GM23248 (cell line): Measurements from ENCODE around the gene TRAPPC3. TPM values are rescaled to one million over a fixed set of nuclear protein-coding genes. Genes with fewer than 3 reads are reported as not detected.

ENCODE experiments used
- DNase-seq: peaks from one replicate; pipeline ENCODE4 v3.0.0-alpha.2; 2015
- H2AFZ ChIP-seq: fragments of 200-600 bp; sonication (generic); 2 replicates; pipeline ENCODE4 v1.6.1; 2016; ENCODE audit warnings: antibody characterized with exemption
- H3F3A ChIP-seq: fragments of 200-600 bp; sonication (generic); 2 replicates; pipeline ENCODE4 v1.6.1; 2016; ENCODE audit warnings: mild to moderate bottlenecking, antibody characterized with exemption, mixed run types; ENCODE audit not compliant: insufficient read depth
- H3K27ac ChIP-seq: fragments of 200-600 bp; sonication (generic); 2 replicates; pipeline ENCODE4 v1.5.1; 2016; ENCODE audit warnings: mild to moderate bottlenecking
- H3K27me3 ChIP-seq: fragments of 200-600 bp; sonication (generic); replicated peaks from 2 replicates; pipeline ENCODE4 v1.6.1; 2016; ENCODE audit warnings: mild to moderate bottlenecking; ENCODE audit not compliant: insufficient read depth
- H3K36me3 ChIP-seq: fragments of 200-600 bp; sonication (generic); 2 replicates; pipeline ENCODE4 v1.6.1; 2016; ENCODE audit warnings: low read depth, mild to moderate bottlenecking
- H3K4me1 ChIP-seq: fragments of 200-600 bp; sonication (generic); 2 replicates; pipeline ENCODE4 v1.6.1; 2016; ENCODE audit warnings: mild to moderate bottlenecking; ENCODE audit not compliant: insufficient read depth
- H3K4me2 ChIP-seq: fragments of 200-600 bp; sonication (generic); one replicate; pipeline ENCODE4 v1.6.1; 2016; ENCODE audit warnings: mild to moderate bottlenecking; ENCODE audit not compliant: unreplicated experiment
- H3K4me3 ChIP-seq: fragments of 200-600 bp; sonication (generic); 2 replicates; pipeline ENCODE4 v1.5.1; 2016; ENCODE audit warnings: mild to moderate bottlenecking
- H3K79me2 ChIP-seq: fragments of 200-600 bp; sonication (generic); 2 replicates; pipeline ENCODE4 v1.6.1; 2016; ENCODE audit warnings: mild to moderate bottlenecking; ENCODE audit not compliant: insufficient read depth
- H3K9ac ChIP-seq: fragments of 200-600 bp; sonication (generic); 2 replicates; pipeline ENCODE4 v1.6.1; 2016; ENCODE audit warnings: mild to moderate bottlenecking
- H3K9me2 ChIP-seq: fragments of 200-600 bp; sonication (generic); 2 replicates; pipeline ENCODE4 v1.6.1; 2016; ENCODE audit warnings: mixed run types, mild to moderate bottlenecking, moderate library complexity; ENCODE audit not compliant: insufficient read depth
- H3K9me3 ChIP-seq: fragments of 200-600 bp; sonication (generic); one replicate; pipeline ENCODE4 v1.6.1; 2017; ENCODE audit warnings: low read depth
- H4K20me1 ChIP-seq: fragments of 200-600 bp; sonication (generic); 2 replicates; pipeline ENCODE4 v1.6.0; 2016; ENCODE audit not compliant: insufficient read depth
- EZH2 ChIP-seq: fragments of 200-600 bp; sonication (generic); IDR thresholded peaks from 2 replicates; pipeline ENCODE4 v1.6.1; 2018; ENCODE audit warnings: antibody characterized with exemption, mild to moderate bottlenecking; ENCODE audit not compliant: insufficient read depth, poor library complexity, severe bottlenecking
- EZH2phosphoT487 ChIP-seq: fragments of 200-600 bp; sonication (generic); IDR thresholded peaks from 2 replicates; pipeline ENCODE4 v1.6.1; 2018; ENCODE audit warnings: antibody characterized with exemption, moderate library complexity, mild to moderate bottlenecking, low read depth; ENCODE audit not compliant: insufficient read depth
- WGBS, 2 experiments: methylation state at CpG; one replicate each; pipeline ENCODE4 v1.1.6; 2015 to 2017; ENCODE audit warnings: low lambda C conversion rate in 2 of 2, low coverage in 1 of 2; ENCODE audit errors: missing lambda C conversion rate in 2 of 2; 5-methylcytosine and 5-hydroxymethylcytosine counted together
- in situ Hi-C: fragments of 300-500 bp; cut with MboI; formaldehyde crosslinking; loops from 2 replicates; pipeline ENCODE4 v1.15.0; 2020
- polyA plus RNA-seq: library from polyadenylated mRNA; unstranded; fragments of >200 nt; fragmentation: Nextera tagmentation; extraction: Ambion mirVana; gene quantifications from 2 replicates; pipeline ENCODE4 v1.2.1, GENCODE V29; 2016
- total RNA-seq: library from RNA; depleted of rRNA; stranded (reverse); fragments of >200 nt; shearing (Covaris generic); gene quantifications from 2 replicates; pipeline ENCODE4 v1.2.3, GENCODE V29; 2014

Gene TRAPPC3
- total and polyA plus RNA-seq, 2 experiments from 2014 or later, result 112 to 134 TPM

DNA sequence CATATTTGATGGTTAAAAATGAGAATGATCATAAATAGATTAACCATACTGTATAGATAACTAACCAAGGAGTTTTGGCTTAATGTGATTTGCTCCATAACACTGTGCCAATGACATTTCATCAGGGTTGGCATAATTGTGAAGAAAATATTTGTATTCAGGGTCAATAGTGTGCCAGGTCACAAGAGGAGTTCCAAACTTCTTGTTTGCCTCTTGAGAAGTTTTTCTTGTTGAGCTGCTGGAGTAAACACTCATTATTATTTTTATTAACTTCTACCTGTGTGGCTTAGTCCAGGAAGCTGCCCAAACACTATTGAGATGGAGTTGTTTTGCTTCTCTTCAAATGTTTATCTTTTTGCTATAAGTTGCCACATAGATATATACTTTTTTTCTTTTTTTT lies 14.1 kb upstream of the TRAPPC3 start:
- in situ Hi-C loops, result no loop called here
- Histone ChIP-seq H4K20me1 (peaks cover 14% of the 10 kb centered on the region), H3K79me2 (peaks cover 100% of the 10 kb centered on the region), H3K4me3 (no peak overlapping the region), H3K9ac (peak overlapping the region; percentile 80), H3K4me2 (peak overlapping the region; percentile 5), H3K9me2 (no peaks in the 10 kb centered on the region), H3K4me1 (peaks cover 79% of the 10 kb centered on the region), H2AFZ (no peak overlapping the region), H3K36me3 (peaks cover 5% of the 10 kb centered on the region; the same call in 1 of the 2 replicates), H3K9me3 (no peaks in the 10 kb centered on the region), H3K27ac (peak overlapping the region; percentile 95), H3F3A (peaks cover 60% of the 10 kb centered on the region), H3K27me3 (no peaks in the 10 kb centered on the region)
- no peak for DNase-seq
- TF ChIP-seq EZH2, result no peak

DNA sequence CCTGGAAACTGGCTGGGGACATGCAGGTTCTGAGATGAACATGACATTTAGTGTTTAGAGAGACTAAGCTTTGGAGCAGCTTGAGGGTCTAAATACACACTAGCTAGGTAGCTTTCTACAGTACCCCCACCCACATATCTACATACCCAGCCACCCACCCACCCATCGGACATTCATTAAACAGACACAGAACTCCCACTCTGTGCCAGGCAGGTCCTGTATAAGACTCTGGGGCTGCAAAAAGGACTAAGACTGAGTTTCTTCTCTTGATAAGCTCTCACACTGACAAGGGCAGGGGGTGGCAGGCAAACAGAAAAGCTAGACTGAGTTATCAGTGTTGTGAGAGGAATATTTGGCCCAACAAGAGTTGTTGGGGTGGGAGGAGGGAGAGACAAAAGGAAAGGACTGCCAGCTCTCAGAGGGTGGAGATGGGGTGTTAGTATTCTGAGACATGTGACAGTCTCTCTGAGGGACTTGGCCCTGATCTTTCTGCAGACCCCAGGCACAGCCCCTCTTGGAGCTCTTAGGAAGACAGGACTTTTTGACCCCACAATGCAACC lies 13.5 kb upstream of the TRAPPC3 start:
- no peaks in the 10 kb centered on the region for H3K27me3 ChIP-seq
- H2AFZ ChIP-seq, result no peak overlapping the region
- no peaks in the 10 kb centered on the region for H3K9me2 ChIP-seq
- H3K27ac ChIP-seq, result peak overlapping the region; percentile 95
- TF ChIP-seq EZH2, result no peak
- no peak for TF ChIP-seq EZH2phosphoT487
- WGBS, 2 experiments, result 54 to 70% methylated on average over 1 of the region's 1 CpG
- H3K4me2 ChIP-seq, result peak overlapping the region; percentile 75
- peaks cover 55% of the 10 kb centered on the region for H3F3A ChIP-seq
- H3K4me3 ChIP-seq, result no peak overlapping the region
- peaks cover 3% of the 10 kb centered on the region; the same call in 1 of the 2 replicates for H3K36me3 ChIP-seq
- no peak for DNase-seq
- H3K9me3 ChIP-seq, result no peaks in the 10 kb centered on the region
- peaks cover 100% of the 10 kb centered on the region for H3K79me2 ChIP-seq
- H4K20me1 ChIP-seq, result peaks cover 14% of the 10 kb centered on the region
- in situ Hi-C loops, result no loop called here
- H3K9ac ChIP-seq, result peak overlapping the region; percentile 80
- peaks cover 82% of the 10 kb centered on the region for H3K4me1 ChIP-seq

DNA sequence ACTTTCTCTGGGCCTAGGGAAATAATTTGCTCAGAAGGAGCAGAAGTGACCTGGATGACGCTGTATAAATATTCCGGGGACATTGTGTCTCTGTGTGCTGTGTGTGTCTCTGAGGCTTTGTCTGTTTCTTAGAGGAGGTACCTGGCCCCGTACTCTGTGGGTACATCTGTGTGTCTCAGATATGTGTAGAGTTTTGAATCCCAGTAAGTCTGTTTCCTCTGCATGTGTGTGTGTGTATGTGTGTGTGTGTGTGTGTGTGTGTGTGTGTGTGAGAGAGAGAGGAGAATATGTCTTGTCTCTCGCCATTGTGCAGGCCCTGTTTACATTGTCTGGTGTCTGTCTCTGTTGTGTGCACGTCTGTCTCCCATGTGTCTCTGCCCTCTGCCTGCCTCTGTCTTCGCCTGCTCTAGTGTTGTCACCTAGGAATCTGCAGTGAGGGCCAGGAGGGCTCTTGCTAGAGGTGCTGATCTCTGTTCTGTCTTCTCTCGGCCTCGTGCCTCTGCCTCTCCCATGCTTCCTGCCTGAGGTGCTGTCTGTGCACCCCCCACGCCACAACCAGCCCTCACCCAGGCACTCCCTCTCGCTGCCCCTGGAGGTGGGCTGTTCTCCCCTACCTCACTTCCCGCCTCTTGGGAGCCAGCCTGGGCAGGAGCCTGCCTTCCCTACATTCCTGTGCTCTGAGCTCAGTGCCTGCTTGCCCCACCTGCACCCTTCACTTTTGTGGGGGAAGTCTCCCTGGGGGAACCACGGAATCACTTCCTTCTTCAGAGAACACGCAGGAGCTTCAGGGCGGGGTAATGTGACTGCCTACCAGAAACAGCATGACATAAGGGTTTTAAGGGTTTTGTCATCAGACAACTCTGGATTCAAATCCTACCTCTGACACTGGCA lies 12.6 kb upstream of the TRAPPC3 start:
- no peaks in the 10 kb centered on the region for H3K27me3 ChIP-seq
- no peak overlapping the region for H2AFZ ChIP-seq
- no peaks in the 10 kb centered on the region for H3K9me2 ChIP-seq
- WGBS, 2 experiments, result 14 to 20% methylated on average over 14 of the region's 14 CpGs
- H3K79me2 ChIP-seq, result peaks cover 100% of the 10 kb centered on the region
- H3F3A ChIP-seq, result peaks cover 52% of the 10 kb centered on the region
- H3K4me1 ChIP-seq, result peaks cover 79% of the 10 kb centered on the region
- in situ Hi-C loops, result no loop called here
- no peak for TF ChIP-seq EZH2phosphoT487
- TF ChIP-seq EZH2, result no peak
- peak overlapping the region; percentile 80 for H3K9ac ChIP-seq
- H3K9me3 ChIP-seq, result no peaks in the 10 kb centered on the region
- peaks cover 14% of the 10 kb centered on the region for H4K20me1 ChIP-seq
- peak overlapping the region; percentile 70 for H3K4me3 ChIP-seq
- 0 out of 2 replicates have a peak, but pooled peaks cover 2% of the 10 kb centered on the region for H3K36me3 ChIP-seq
- peak; percentile 62 for DNase-seq
- H3K4me2 ChIP-seq, result peak overlapping the region; percentile 75
- peak overlapping the region; percentile 95 for H3K27ac ChIP-seq

DNA sequence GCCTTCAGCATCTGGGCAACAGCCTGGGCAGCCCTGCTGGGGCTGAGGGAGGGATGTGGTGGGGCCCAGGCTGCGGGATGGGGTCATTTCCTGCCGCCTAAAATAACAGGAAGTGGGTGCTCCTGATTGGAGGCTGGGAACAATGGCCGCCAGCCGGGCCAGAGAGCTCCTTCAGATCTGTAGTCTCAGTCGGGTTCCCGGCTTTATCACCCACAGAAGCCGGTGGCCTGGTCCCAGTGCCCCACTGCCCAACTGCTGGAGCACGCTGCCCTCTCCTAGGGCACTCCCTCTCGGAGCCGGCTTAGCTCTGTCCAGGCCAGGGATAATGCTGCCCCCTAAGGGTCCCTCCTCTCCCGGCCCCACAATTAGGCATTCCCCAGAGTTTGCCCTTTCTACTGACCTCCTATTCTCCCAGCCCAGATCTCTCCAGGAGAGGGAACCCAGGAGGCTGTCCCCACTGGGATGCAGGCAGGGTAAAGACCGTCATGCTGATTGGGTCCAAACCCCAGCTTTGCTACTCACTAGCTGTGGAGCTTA lies 11.7 kb upstream of the TRAPPC3 start:
- H3K27ac ChIP-seq, result peak overlapping the region; percentile 95
- peaks cover 14% of the 10 kb centered on the region for H4K20me1 ChIP-seq
- TF ChIP-seq EZH2phosphoT487 (no peak), EZH2 (no peak)
- H3K9me2 ChIP-seq, result no peaks in the 10 kb centered on the region
- DNase-seq, result peak; percentile 83
- peaks cover 43% of the 10 kb centered on the region for H3F3A ChIP-seq
- no peaks in the 10 kb centered on the region for H3K27me3 ChIP-seq
- WGBS, 2 experiments, result 1 to 3% methylated on average over 12 of the region's 12 CpGs
- peak overlapping the region; percentile 35; the same call in 1 of the 2 replicates for H2AFZ ChIP-seq
- H3K4me1 ChIP-seq, result peaks cover 70% of the 10 kb centered on the region
- 0 out of 2 replicates have a peak, but pooled peaks cover 2% of the 10 kb centered on the region for H3K36me3 ChIP-seq
- in situ Hi-C loops, result no loop called here
- peak overlapping the region; percentile 80 for H3K9ac ChIP-seq
- no peaks in the 10 kb centered on the region for H3K9me3 ChIP-seq
- H3K4me2 ChIP-seq, result peak overlapping the region; percentile 75
- peaks cover 100% of the 10 kb centered on the region for H3K79me2 ChIP-seq
- H3K4me3 ChIP-seq, result peak overlapping the region; percentile 70
